WTC11 (cell line): ENCODE measurements around the gene FIZ1. TPM values are rescaled to one million over a fixed set of nuclear protein-coding genes. Genes with fewer than 3 reads are reported as not detected.

Experiments
- ATAC-seq: fragments of 200-7000 bp; cut with Tn5 transposase; 2 replicates; pipeline ENCODE4 v1.10.0; 2021; ENCODE audit warnings: mild to moderate bottlenecking, moderate library complexity
- CTCF ChIA-PET: fragments of 300-600 bp; sonication (Branson Sonifier 250); formaldehyde crosslinking; loops from one replicate; lab custom pipeline; 2021; ENCODE audit warnings: antibody characterized with exemption; lab: Charles Lee
- POLR2A ChIA-PET: fragments of 350-600 bp; sonication (Branson Sonifier 250); formaldehyde crosslinking; loops from one replicate; lab custom pipeline; 2021; ENCODE audit warnings: antibody characterized with exemption; lab: Charles Lee
- DNase-seq: peaks from one replicate; pipeline ENCODE4 v3.0.0; 2021; ENCODE audit warnings: low spot score
- H3K27ac Mint-ChIP-seq: 2 replicates; pipeline ENCODE4 v1.8.0; 2021; ENCODE audit warnings: mixed read lengths
- H3K27me3 Mint-ChIP-seq: 2 replicates; pipeline ENCODE4 v1.8.0; 2021; ENCODE audit warnings: low read depth, mild to moderate bottlenecking, moderate library complexity, mixed read lengths
- H3K36me3 Mint-ChIP-seq: 2 replicates; pipeline ENCODE4 v1.8.0; 2021; ENCODE audit warnings: mixed read lengths
- H3K4me1 Mint-ChIP-seq: 2 replicates; pipeline ENCODE4 v1.8.0; 2022; ENCODE audit warnings: mixed read lengths
- H3K4me3 Mint-ChIP-seq: 2 replicates; pipeline ENCODE4 v1.8.0; 2021; ENCODE audit warnings: mild to moderate bottlenecking, moderate library complexity, mixed read lengths
- H3K9me3 Mint-ChIP-seq: 2 replicates; pipeline ENCODE4 v1.8.0; 2021; ENCODE audit warnings: mixed read lengths
- ELF4 ChIP-seq: sonication (generic); formaldehyde crosslinking; IDR thresholded peaks from 2 replicates; pipeline ENCODE4 v1.8.1; 2022; ENCODE audit warnings: low read depth, mild to moderate bottlenecking, moderate library complexity, missing genetic modification reagents
- ETV6 ChIP-seq: sonication (generic); formaldehyde crosslinking; IDR thresholded peaks from 2 replicates; pipeline ENCODE4 v1.8.1; 2022; ENCODE audit warnings: mild to moderate bottlenecking, missing genetic modification reagents
- FOXP1 ChIP-seq: sonication (generic); formaldehyde crosslinking; IDR thresholded peaks from 2 replicates; pipeline ENCODE4 v1.8.0; 2022; ENCODE audit warnings: missing genetic modification reagents, mild to moderate bottlenecking, moderate library complexity, borderline replicate concordance
- JUN ChIP-seq: sonication (generic); formaldehyde crosslinking; IDR thresholded peaks from 2 replicates; pipeline ENCODE4 v1.8.0; 2023; ENCODE audit warnings: mild to moderate bottlenecking, missing genetic modification reagents
- KAT7 ChIP-seq: sonication (generic); formaldehyde crosslinking; IDR thresholded peaks from 2 replicates; pipeline ENCODE4 v1.8.1; 2023; ENCODE audit warnings: missing genetic modification reagents, mild to moderate bottlenecking, borderline replicate concordance
- NFE2L1 ChIP-seq: sonication (generic); formaldehyde crosslinking; IDR thresholded peaks from 2 replicates; pipeline ENCODE4 v1.8.1; 2023; ENCODE audit warnings: missing genetic modification reagents
- RELA ChIP-seq: sonication (generic); formaldehyde crosslinking; IDR thresholded peaks from 2 replicates; pipeline ENCODE4 v1.8.1; 2022; ENCODE audit warnings: missing genetic modification reagents, mild to moderate bottlenecking, borderline replicate concordance
- RORB ChIP-seq: fragments of 250-450 bp; sonication (Bioruptor Pico); IDR thresholded peaks from 2 replicates; pipeline ENCODE4 v1.9.0; 2021; ENCODE audit warnings: mild to moderate bottlenecking
- ZNF121 ChIP-seq: sonication (generic); formaldehyde crosslinking; IDR thresholded peaks from 2 replicates; pipeline ENCODE4 v1.8.0; 2023; ENCODE audit warnings: missing genetic modification reagents
- ZNF219 ChIP-seq: sonication (generic); formaldehyde crosslinking; IDR thresholded peaks from 2 replicates; pipeline ENCODE4 v1.8.0; 2023; ENCODE audit warnings: missing genetic modification reagents, mild to moderate bottlenecking, borderline replicate concordance
- ZNF232 ChIP-seq: sonication (generic); formaldehyde crosslinking; IDR thresholded peaks from 2 replicates; pipeline ENCODE4 v1.8.0; 2022; ENCODE audit warnings: mild to moderate bottlenecking, missing genetic modification reagents
- ZNF416 ChIP-seq: fragments of 250-450 bp; sonication (Bioruptor Pico); IDR thresholded peaks from 2 replicates; pipeline ENCODE4 v1.9.0; 2021; ENCODE audit warnings: mild to moderate bottlenecking, inconsistent platforms
- ZNF423 ChIP-seq: fragments of 250-450 bp; sonication (Bioruptor Pico); IDR thresholded peaks from 2 replicates; pipeline ENCODE4 v2.1.2; 2022; ENCODE audit warnings: mild to moderate bottlenecking, moderate library complexity
- total RNA-seq: library from RNA; stranded (reverse); gene quantifications from 3 replicates; pipeline ENCODE4 v1.2.3, GENCODE V29; 2021
- TF ChIP-seq, protein P1 (sequence below): sonication (generic); formaldehyde crosslinking; IDR thresholded peaks from 2 replicates; pipeline ENCODE4 v1.8.1; 2023; ENCODE audit warnings: mild to moderate bottlenecking, missing genetic modification reagents, moderate library complexity
- TF ChIP-seq, protein P2 (sequence below): sonication (generic); formaldehyde crosslinking; IDR thresholded peaks from 2 replicates; pipeline ENCODE4 v1.8.0; 2022; ENCODE audit warnings: mild to moderate bottlenecking, missing genetic modification reagents
- TF ChIP-seq, protein P3 (sequence below): sonication (generic); formaldehyde crosslinking; IDR thresholded peaks from 2 replicates; pipeline ENCODE4 v1.8.0; 2023; ENCODE audit warnings: missing genetic modification reagents, mild to moderate bottlenecking, borderline replicate concordance
- TF ChIP-seq, protein P4 (sequence below): sonication (generic); formaldehyde crosslinking; conservative IDR thresholded peaks from 2 replicates; pipeline ENCODE4 v1.8.1; 2022; ENCODE audit warnings: mild to moderate bottlenecking, missing genetic modification reagents
- TF ChIP-seq, protein P5 (sequence below): fragments of 250-450 bp; sonication (Bioruptor Pico); IDR thresholded peaks from 2 replicates; pipeline ENCODE4 v1.9.0; 2021; ENCODE audit warnings: mild to moderate bottlenecking
- TF ChIP-seq, protein P6 (sequence below): sonication (generic); formaldehyde crosslinking; IDR thresholded peaks from 2 replicates; pipeline ENCODE4 v1.8.1; 2023; ENCODE audit warnings: mild to moderate bottlenecking, moderate library complexity, missing genetic modification reagents
- TF ChIP-seq, protein P7 (sequence below): sonication (generic); formaldehyde crosslinking; IDR thresholded peaks from 2 replicates; pipeline ENCODE4 v1.8.1; 2023; ENCODE audit warnings: mild to moderate bottlenecking, missing genetic modification reagents
- TF ChIP-seq, protein P8 (sequence below): sonication (generic); formaldehyde crosslinking; IDR thresholded peaks from 2 replicates; pipeline ENCODE4 v1.8.0; 2022; ENCODE audit warnings: mild to moderate bottlenecking, missing genetic modification reagents

Gene FIZ1
- total RNA-seq, 1 experiment from 2014 or later: 20.1 TPM

GRCh38 chr19:55647732-55648584 is 48.6 kb upstream of the FIZ1 start, which contains the start of gene CCDC106:
Gene CCDC106 (plus strand): TSS chr19:55648212. CDS start chr19:55649047, 835 bp downstream.
- Mint-ChIP-seq H3K36me3 (peaks cover 16% of the 10 kb centered on the region), H3K4me1 (peaks cover 26% of the 10 kb centered on the region), H3K27me3 (no peaks in the 10 kb centered on the region), H3K27ac (peak within 1 kb of the TSS; percentile 89), H3K4me3 (peak within 1 kb of the TSS; percentile 86), H3K9me3 (no peaks in the 10 kb centered on the region)
- peak; percentile 85 for DNase-seq
- peak; percentile 43 for ATAC-seq
- CTCF ChIA-PET: interaction anchor here (0.5 to 4.6 kb wide), 14 partner anchors 13 to 507 kb away, joined by 3 to 25 read pairs (median 6); partner anchors contain the start of genes FIZ1, ZNF784 and ZNF865
- POLR2A ChIA-PET: interaction anchor here (0.6 to 2.1 kb wide), 6 partner anchors 23 to 163 kb away, joined by 3 to 6 read pairs (median 3); partner anchors contain the start of genes FIZ1 and NAT14
- TF ChIP-seq ETV6 (CRISPR knock-in tag) (peak; percentile 80), ZNF416 (CRISPR knock-in tag) (0 out of 2 replicates have a peak, but pooled peaks have one; percentile 53), FOXP1 (CRISPR knock-in tag) (0 out of 2 replicates have a peak, but pooled peaks have one; percentile 12), KAT7 (CRISPR knock-in tag) (0 out of 2 replicates have a peak, but pooled peaks have one; percentile 26), ZNF423 (peak; percentile 39; the same call in 1 of the 2 replicates), NFE2L1 (CRISPR knock-in tag) (no peak), ELF4 (0 out of 2 replicates have a peak, but pooled peaks have one; percentile 59), ZNF121 (CRISPR knock-in tag) (0 out of 2 replicates have a peak, but pooled peaks have one; percentile 17), RELA (CRISPR knock-in tag) (peak; percentile 39; the same call in 1 of the 2 replicates), ZNF219 (CRISPR knock-in tag) (0 out of 2 replicates have a peak, but pooled peaks have one; percentile 19), JUN (CRISPR knock-in tag) (no peak), RORB (no peak), ZNF232 (CRISPR knock-in tag) (no peak)
- TF ChIP-seq, protein P1, sequence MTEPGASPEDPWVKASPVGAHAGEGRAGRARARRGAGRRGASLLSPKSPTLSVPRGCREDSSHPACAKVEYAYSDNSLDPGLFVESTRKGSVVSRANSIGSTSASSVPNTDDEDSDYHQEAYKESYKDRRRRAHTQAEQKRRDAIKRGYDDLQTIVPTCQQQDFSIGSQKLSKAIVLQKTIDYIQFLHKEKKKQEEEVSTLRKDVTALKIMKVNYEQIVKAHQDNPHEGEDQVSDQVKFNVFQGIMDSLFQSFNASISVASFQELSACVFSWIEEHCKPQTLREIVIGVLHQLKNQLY: no peak
- TF ChIP-seq, protein P2, sequence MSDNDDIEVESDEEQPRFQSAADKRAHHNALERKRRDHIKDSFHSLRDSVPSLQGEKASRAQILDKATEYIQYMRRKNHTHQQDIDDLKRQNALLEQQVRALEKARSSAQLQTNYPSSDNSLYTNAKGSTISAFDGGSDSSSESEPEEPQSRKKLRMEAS (CRISPR knock-in tag): peak; percentile 64; the same call in 1 of the 2 replicates
- TF ChIP-seq, protein P3, sequence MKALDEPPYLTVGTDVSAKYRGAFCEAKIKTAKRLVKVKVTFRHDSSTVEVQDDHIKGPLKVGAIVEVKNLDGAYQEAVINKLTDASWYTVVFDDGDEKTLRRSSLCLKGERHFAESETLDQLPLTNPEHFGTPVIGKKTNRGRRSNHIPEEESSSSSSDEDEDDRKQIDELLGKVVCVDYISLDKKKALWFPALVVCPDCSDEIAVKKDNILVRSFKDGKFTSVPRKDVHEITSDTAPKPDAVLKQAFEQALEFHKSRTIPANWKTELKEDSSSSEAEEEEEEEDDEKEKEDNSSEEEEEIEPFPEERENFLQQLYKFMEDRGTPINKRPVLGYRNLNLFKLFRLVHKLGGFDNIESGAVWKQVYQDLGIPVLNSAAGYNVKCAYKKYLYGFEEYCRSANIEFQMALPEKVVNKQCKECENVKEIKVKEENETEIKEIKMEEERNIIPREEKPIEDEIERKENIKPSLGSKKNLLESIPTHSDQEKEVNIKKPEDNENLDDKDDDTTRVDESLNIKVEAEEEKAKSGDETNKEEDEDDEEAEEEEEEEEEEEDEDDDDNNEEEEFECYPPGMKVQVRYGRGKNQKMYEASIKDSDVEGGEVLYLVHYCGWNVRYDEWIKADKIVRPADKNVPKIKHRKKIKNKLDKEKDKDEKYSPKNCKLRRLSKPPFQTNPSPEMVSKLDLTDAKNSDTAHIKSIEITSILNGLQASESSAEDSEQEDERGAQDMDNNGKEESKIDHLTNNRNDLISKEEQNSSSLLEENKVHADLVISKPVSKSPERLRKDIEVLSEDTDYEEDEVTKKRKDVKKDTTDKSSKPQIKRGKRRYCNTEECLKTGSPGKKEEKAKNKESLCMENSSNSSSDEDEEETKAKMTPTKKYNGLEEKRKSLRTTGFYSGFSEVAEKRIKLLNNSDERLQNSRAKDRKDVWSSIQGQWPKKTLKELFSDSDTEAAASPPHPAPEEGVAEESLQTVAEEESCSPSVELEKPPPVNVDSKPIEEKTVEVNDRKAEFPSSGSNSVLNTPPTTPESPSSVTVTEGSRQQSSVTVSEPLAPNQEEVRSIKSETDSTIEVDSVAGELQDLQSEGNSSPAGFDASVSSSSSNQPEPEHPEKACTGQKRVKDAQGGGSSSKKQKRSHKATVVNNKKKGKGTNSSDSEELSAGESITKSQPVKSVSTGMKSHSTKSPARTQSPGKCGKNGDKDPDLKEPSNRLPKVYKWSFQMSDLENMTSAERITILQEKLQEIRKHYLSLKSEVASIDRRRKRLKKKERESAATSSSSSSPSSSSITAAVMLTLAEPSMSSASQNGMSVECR (CRISPR knock-in tag): 0 out of 2 replicates have a peak, but pooled peaks have one; percentile 42
- TF ChIP-seq, protein P4, sequence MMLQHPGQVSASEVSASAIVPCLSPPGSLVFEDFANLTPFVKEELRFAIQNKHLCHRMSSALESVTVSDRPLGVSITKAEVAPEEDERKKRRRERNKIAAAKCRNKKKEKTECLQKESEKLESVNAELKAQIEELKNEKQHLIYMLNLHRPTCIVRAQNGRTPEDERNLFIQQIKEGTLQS (CRISPR knock-in tag): no peak
- TF ChIP-seq, protein P5, sequence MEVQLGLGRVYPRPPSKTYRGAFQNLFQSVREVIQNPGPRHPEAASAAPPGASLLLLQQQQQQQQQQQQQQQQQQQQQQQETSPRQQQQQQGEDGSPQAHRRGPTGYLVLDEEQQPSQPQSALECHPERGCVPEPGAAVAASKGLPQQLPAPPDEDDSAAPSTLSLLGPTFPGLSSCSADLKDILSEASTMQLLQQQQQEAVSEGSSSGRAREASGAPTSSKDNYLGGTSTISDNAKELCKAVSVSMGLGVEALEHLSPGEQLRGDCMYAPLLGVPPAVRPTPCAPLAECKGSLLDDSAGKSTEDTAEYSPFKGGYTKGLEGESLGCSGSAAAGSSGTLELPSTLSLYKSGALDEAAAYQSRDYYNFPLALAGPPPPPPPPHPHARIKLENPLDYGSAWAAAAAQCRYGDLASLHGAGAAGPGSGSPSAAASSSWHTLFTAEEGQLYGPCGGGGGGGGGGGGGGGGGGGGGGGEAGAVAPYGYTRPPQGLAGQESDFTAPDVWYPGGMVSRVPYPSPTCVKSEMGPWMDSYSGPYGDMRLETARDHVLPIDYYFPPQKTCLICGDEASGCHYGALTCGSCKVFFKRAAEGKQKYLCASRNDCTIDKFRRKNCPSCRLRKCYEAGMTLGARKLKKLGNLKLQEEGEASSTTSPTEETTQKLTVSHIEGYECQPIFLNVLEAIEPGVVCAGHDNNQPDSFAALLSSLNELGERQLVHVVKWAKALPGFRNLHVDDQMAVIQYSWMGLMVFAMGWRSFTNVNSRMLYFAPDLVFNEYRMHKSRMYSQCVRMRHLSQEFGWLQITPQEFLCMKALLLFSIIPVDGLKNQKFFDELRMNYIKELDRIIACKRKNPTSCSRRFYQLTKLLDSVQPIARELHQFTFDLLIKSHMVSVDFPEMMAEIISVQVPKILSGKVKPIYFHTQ (CRISPR knock-in tag): no peak
- TF ChIP-seq, protein P6, sequence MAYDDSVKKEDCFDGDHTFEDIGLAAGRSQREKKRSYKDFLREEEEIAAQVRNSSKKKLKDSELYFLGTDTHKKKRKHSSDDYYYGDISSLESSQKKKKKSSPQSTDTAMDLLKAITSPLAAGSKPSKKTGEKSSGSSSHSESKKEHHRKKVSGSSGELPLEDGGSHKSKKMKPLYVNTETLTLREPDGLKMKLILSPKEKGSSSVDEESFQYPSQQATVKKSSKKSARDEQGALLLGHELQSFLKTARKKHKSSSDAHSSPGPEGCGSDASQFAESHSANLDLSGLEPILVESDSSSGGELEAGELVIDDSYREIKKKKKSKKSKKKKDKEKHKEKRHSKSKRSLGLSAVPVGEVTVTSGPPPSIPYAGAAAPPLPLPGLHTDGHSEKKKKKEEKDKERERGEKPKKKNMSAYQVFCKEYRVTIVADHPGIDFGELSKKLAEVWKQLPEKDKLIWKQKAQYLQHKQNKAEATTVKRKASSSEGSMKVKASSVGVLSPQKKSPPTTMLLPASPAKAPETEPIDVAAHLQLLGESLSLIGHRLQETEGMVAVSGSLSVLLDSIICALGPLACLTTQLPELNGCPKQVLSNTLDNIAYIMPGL (CRISPR knock-in tag): peak; percentile 85
- TF ChIP-seq, protein P7, sequence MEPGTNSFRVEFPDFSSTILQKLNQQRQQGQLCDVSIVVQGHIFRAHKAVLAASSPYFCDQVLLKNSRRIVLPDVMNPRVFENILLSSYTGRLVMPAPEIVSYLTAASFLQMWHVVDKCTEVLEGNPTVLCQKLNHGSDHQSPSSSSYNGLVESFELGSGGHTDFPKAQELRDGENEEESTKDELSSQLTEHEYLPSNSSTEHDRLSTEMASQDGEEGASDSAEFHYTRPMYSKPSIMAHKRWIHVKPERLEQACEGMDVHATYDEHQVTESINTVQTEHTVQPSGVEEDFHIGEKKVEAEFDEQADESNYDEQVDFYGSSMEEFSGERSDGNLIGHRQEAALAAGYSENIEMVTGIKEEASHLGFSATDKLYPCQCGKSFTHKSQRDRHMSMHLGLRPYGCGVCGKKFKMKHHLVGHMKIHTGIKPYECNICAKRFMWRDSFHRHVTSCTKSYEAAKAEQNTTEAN (CRISPR knock-in tag): peak; percentile 62; the same call in 1 of the 2 replicates
- TF ChIP-seq, protein P8, sequence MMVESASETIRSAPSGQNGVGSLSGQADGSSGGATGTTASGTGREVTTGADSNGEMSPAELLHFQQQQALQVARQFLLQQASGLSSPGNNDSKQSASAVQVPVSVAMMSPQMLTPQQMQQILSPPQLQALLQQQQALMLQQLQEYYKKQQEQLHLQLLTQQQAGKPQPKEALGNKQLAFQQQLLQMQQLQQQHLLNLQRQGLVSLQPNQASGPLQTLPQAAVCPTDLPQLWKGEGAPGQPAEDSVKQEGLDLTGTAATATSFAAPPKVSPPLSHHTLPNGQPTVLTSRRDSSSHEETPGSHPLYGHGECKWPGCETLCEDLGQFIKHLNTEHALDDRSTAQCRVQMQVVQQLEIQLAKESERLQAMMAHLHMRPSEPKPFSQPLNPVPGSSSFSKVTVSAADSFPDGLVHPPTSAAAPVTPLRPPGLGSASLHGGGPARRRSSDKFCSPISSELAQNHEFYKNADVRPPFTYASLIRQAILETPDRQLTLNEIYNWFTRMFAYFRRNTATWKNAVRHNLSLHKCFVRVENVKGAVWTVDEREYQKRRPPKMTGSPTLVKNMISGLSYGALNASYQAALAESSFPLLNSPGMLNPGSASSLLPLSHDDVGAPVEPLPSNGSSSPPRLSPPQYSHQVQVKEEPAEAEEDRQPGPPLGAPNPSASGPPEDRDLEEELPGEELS (CRISPR knock-in tag): peak; percentile 87
